Liver (tissue), 9 donors: Measurements from ENCODE around the gene ATP2A3. TPM values are rescaled to one million over a fixed set of nuclear protein-coding genes. Genes with fewer than 3 reads are reported as not detected.
A peak's percentile ranks its signal among the peaks of the same experiment; 100 is the strongest.

ENCODE experiments used
- DNase-seq: peaks from one replicate; pipeline ENCODE4 v3.0.0-alpha.2; 2017; ENCODE audit warnings: low spot score
- H3K27ac ChIP-seq, 2 donors: one replicate each; pipeline ENCODE4 v1.7.0; 2013; ENCODE audit warnings: inconsistent platforms in 2 of 2, low read length in 2 of 2, control low read depth in 1 of 2, low read depth in 1 of 2, mild to moderate bottlenecking in 1 of 2
- H3K27me3 ChIP-seq, 4 donors: one replicate each; pipeline versions ENCODE4 v1.6.1 to v1.7.0; 2013; ENCODE audit warnings: low read length in 3 of 4, inconsistent platforms in 1 of 4, mild to moderate bottlenecking in 1 of 4, moderate library complexity in 1 of 4; ENCODE audit not compliant: control insufficient read depth in 4 of 4, insufficient read depth in 4 of 4
- H3K36me3 ChIP-seq, 4 donors: one replicate each; pipeline versions ENCODE4 v1.6.1 to v1.7.0; 2013; ENCODE audit warnings: low read length in 3 of 4, mild to moderate bottlenecking in 3 of 4, low read depth in 1 of 4, moderate library complexity in 1 of 4; ENCODE audit not compliant: control insufficient read depth in 4 of 4, insufficient read depth in 3 of 4
- H3K4me1 ChIP-seq, 4 donors: one replicate each; pipeline versions ENCODE4 v1.6.1 to v1.7.0; 2013; ENCODE audit warnings: low read length in 3 of 4, mild to moderate bottlenecking in 3 of 4, moderate library complexity in 1 of 4; ENCODE audit not compliant: control insufficient read depth in 4 of 4, insufficient read depth in 4 of 4
- H3K4me3 ChIP-seq, 3 donors: one replicate each; pipeline versions ENCODE4 v1.6.1 to v1.7.0; 2013; ENCODE audit warnings: low read length in 3 of 3, control low read depth in 1 of 3, low read depth in 1 of 3, mild to moderate bottlenecking in 1 of 3
- H3K9ac ChIP-seq, 2 donors: one replicate each; pipeline ENCODE4 v1.7.0; 2013; ENCODE audit warnings: low read length in 2 of 2, mild to moderate bottlenecking in 2 of 2, moderate library complexity in 2 of 2, control low read depth in 1 of 2, low read depth in 1 of 2
- H3K9me3 ChIP-seq, 4 donors: one replicate each; pipeline versions ENCODE4 v1.6.1 to v1.7.0; 2013; ENCODE audit warnings: low read length in 3 of 4; ENCODE audit not compliant: control insufficient read depth in 4 of 4
- CTCF ChIP-seq: fragments of 150-350 bp; IDR thresholded peaks from 2 replicates; pipeline ENCODE4 v1.5.1; 2017; ENCODE audit warnings: improper control_type of control experiment, low read depth, low read length; ENCODE audit not compliant: missing input control
- EGR1 ChIP-seq, 2 donors: IDR thresholded peaks; 2 replicates each; pipeline ENCODE4 v1.6.1; 2016 to 2018; ENCODE audit warnings: antibody characterized with exemption in 2 of 2, low read depth in 2 of 2
- FOXA1 ChIP-seq: IDR thresholded peaks from 2 replicates; pipeline ENCODE4 v1.6.1; 2016; ENCODE audit warnings: antibody characterized with exemption
- FOXA2 ChIP-seq: IDR thresholded peaks from 2 replicates; pipeline ENCODE4 v1.6.1; 2016; ENCODE audit warnings: antibody characterized with exemption
- GABPA ChIP-seq, 2 donors: IDR thresholded peaks in 1 of 2; conservative IDR thresholded peaks in 1 of 2; 2 replicates each; pipeline ENCODE4 v1.6.1; 2016; ENCODE audit warnings: antibody characterized with exemption in 2 of 2, mild to moderate bottlenecking in 1 of 2, moderate library complexity in 1 of 2
- HNF4A ChIP-seq, 2 donors: conservative IDR thresholded peaks; 2 replicates each; pipeline ENCODE4 v1.6.1; 2016; ENCODE audit warnings: antibody characterized with exemption in 2 of 2, mild to moderate bottlenecking in 2 of 2
- HNF4G ChIP-seq: IDR thresholded peaks from 2 replicates; pipeline ENCODE4 v1.6.1; 2016; ENCODE audit warnings: antibody characterized with exemption
- JUND ChIP-seq, 2 donors: IDR thresholded peaks; 2 replicates each; pipeline ENCODE4 v1.6.1; 2016; ENCODE audit warnings: antibody characterized with exemption in 2 of 2
- MAX ChIP-seq: IDR thresholded peaks from 2 replicates; pipeline ENCODE4 v1.6.1; 2016; ENCODE audit warnings: antibody characterized with exemption
- NR2F2 ChIP-seq: IDR thresholded peaks from 2 replicates; pipeline ENCODE4 v1.6.1; 2016; ENCODE audit warnings: antibody characterized with exemption
- RAD21 ChIP-seq, 2 donors: IDR thresholded peaks; 2 replicates each; pipeline ENCODE4 v1.6.1; 2016; ENCODE audit warnings: antibody characterized with exemption in 2 of 2, mild to moderate bottlenecking in 2 of 2
- RXRA ChIP-seq, 2 donors: IDR thresholded peaks; 2 replicates each; pipeline ENCODE4 v1.6.1; 2017 to 2018; ENCODE audit warnings: antibody characterized with exemption in 2 of 2, mild to moderate bottlenecking in 1 of 2
- SP1 ChIP-seq: IDR thresholded peaks from 2 replicates; pipeline ENCODE4 v1.6.1; 2018; ENCODE audit warnings: antibody characterized with exemption, mild to moderate bottlenecking
- TAF1 ChIP-seq: conservative IDR thresholded peaks from 2 replicates; pipeline ENCODE4 v1.6.1; 2016; ENCODE audit warnings: antibody characterized with exemption, mild to moderate bottlenecking
- YY1 ChIP-seq: IDR thresholded peaks from 2 replicates; pipeline ENCODE4 v1.6.1; 2016; ENCODE audit warnings: antibody characterized with exemption, mild to moderate bottlenecking
- WGBS: extraction: QIAGEN DNeasy Blood & Tissue Kit; methylation state at CpG from one replicate; pipeline ENCODE4 v1.1.7; 2013; 5-methylcytosine and 5-hydroxymethylcytosine counted together
- polyA plus RNA-seq, 2 donors: library from polyadenylated mRNA; stranded (reverse) in 1 of 2; unstranded in 1 of 2; fragments of 200-250 nt in 1 of 2; fragments of >200 nt in 1 of 2; fragmentation: Nextera tagmentation in 1 of 2; extraction: Ambion mirVana in 1 of 2; gene quantifications; one replicate each; pipeline versions ENCODE4 v1.2.1 to v1.2.3, GENCODE V29; 2013 to 2015
- total RNA-seq, 2 donors: library from RNA; depleted of rRNA; stranded (reverse); fragments of >200 nt; gene quantifications; one replicate each; pipeline ENCODE4 v1.2.3, GENCODE V29; 2014
- TF ChIP-seq, protein P1 (sequence below): IDR thresholded peaks from 2 replicates; pipeline ENCODE4 v1.6.1; 2016; ENCODE audit warnings: antibody characterized with exemption
- TF ChIP-seq, protein P2 (sequence below): IDR thresholded peaks from 2 replicates; pipeline ENCODE4 v1.6.1; 2016; ENCODE audit warnings: antibody characterized with exemption, mild to moderate bottlenecking
- TF ChIP-seq, protein P3 (sequence below): IDR thresholded peaks from 2 replicates; pipeline ENCODE4 v1.6.1; 2016; ENCODE audit warnings: antibody characterized with exemption
- donor health status: healthy.
- donor health status: healthy.
- donor health status: healthy.
- donor health status: healthy.
- donor health status: healthy.

ATP2A3 gene
- total and polyA plus RNA-seq, 4 donors = 1.4 to 17.1 (median 3.2) TPM

- Histone ChIP-seq H3K9ac (no peak overlapping the region), H3K9me3 (no peaks in the 10 kb centered on the region), H3K4me1 (peaks cover 3 to 21% (median 9%) of the 10 kb centered on the region in 4 donors), H3K36me3 (no peaks in the 10 kb centered on the region), H3K4me3 (no peak overlapping the region), H3K27me3 (peaks cover 0 to 2% (median under 1%) of the 10 kb centered on the region in 4 donors), H3K27ac (no peak overlapping the region)
- no peak for DNase-seq
- WGBS = 47% methylated on average over 14 of the region's 14 CpGs
- TF ChIP-seq YY1 = peak; percentile 64
- TF ChIP-seq, protein P1, sequence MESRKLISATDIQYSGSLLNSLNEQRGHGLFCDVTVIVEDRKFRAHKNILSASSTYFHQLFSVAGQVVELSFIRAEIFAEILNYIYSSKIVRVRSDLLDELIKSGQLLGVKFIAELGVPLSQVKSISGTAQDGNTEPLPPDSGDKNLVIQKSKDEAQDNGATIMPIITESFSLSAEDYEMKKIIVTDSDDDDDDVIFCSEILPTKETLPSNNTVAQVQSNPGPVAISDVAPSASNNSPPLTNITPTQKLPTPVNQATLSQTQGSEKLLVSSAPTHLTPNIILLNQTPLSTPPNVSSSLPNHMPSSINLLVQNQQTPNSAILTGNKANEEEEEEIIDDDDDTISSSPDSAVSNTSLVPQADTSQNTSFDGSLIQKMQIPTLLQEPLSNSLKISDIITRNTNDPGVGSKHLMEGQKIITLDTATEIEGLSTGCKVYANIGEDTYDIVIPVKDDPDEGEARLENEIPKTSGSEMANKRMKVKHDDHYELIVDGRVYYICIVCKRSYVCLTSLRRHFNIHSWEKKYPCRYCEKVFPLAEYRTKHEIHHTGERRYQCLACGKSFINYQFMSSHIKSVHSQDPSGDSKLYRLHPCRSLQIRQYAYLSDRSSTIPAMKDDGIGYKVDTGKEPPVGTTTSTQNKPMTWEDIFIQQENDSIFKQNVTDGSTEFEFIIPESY = no peak
- TF ChIP-seq MAX = no peak
- TF ChIP-seq TAF1 = no peak
- no peak for TF ChIP-seq JUND (IDR thresholded peaks at IDR 0.05)
- TF ChIP-seq, protein P2, sequence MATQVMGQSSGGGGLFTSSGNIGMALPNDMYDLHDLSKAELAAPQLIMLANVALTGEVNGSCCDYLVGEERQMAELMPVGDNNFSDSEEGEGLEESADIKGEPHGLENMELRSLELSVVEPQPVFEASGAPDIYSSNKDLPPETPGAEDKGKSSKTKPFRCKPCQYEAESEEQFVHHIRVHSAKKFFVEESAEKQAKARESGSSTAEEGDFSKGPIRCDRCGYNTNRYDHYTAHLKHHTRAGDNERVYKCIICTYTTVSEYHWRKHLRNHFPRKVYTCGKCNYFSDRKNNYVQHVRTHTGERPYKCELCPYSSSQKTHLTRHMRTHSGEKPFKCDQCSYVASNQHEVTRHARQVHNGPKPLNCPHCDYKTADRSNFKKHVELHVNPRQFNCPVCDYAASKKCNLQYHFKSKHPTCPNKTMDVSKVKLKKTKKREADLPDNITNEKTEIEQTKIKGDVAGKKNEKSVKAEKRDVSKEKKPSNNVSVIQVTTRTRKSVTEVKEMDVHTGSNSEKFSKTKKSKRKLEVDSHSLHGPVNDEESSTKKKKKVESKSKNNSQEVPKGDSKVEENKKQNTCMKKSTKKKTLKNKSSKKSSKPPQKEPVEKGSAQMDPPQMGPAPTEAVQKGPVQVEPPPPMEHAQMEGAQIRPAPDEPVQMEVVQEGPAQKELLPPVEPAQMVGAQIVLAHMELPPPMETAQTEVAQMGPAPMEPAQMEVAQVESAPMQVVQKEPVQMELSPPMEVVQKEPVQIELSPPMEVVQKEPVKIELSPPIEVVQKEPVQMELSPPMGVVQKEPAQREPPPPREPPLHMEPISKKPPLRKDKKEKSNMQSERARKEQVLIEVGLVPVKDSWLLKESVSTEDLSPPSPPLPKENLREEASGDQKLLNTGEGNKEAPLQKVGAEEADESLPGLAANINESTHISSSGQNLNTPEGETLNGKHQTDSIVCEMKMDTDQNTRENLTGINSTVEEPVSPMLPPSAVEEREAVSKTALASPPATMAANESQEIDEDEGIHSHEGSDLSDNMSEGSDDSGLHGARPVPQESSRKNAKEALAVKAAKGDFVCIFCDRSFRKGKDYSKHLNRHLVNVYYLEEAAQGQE = no peak
- TF ChIP-seq FOXA2 = no peak
- TF ChIP-seq NR2F2 = no peak
- TF ChIP-seq EGR1 (IDR thresholded peaks at IDR 0.05; ENCODE audit: low read depth in 2 of 2) = no peak
- peak; percentile 35 for TF ChIP-seq CTCF
- no peak for TF ChIP-seq FOXA1
- peak; percentile 49 for TF ChIP-seq HNF4G
- TF ChIP-seq GABPA (IDR thresholded peaks at IDR 0.05 in 1 of 2, conservative IDR thresholded peaks at IDR 0.05 in 1 of 2) = no peak
- peak; percentile 12 to 54 for TF ChIP-seq RXRA (IDR thresholded peaks at IDR 0.05)
- peak; percentile 63 to 65 for TF ChIP-seq RAD21 (IDR thresholded peaks at IDR 0.05)
- TF ChIP-seq, protein P3, sequence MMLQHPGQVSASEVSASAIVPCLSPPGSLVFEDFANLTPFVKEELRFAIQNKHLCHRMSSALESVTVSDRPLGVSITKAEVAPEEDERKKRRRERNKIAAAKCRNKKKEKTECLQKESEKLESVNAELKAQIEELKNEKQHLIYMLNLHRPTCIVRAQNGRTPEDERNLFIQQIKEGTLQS = no peak
- TF ChIP-seq SP1 = peak; percentile 67
- TF ChIP-seq HNF4A (conservative IDR thresholded peaks at IDR 0.05) = peak; percentile 81 to 89
Measured at GRCh38 chr17:3966720-3967363, 2.6 kb upstream of the ATP2A3 start.
